LoVo (cell line): Measurements from ENCODE around the gene DENND4B.
"Not testable (repeated sequence)": the region's sequence is repeated elsewhere in the genome, so short reads cannot be mapped to it uniquely, and the experiment has no call there.

Source experiments
- DNase-seq: peaks from one replicate; pipeline ENCODE4 v3.0.0-alpha.2; 2016; ENCODE audit warnings: low spot score

The DENND4B gene

GRCh38 chr1:153928791-153929341 lies 17.7 kb downstream of the DENND4B start:
- DNase-seq: no peak

GRCh38 chr1:153928245-153928644 lies 18.3 kb downstream of the DENND4B start:
- no peak for DNase-seq

- DNase-seq: no peak
Measured at GRCh38 chr1:153926405-153926804, 20.1 kb downstream of the DENND4B start.

GRCh38 chr1:153922972-153923925 lies 23.3 kb downstream of the DENND4B start, which contains the start of gene GATAD2B:
Gene GATAD2B, minus strand, starts transcription at chr1:153922972. Its CDS starts 94,625 bp downstream, at chr1:153828347.
- peak; percentile 99 for DNase-seq

GRCh38 chr1:153922076-153922971 lies 24.2 kb downstream of the DENND4B start:
- DNase-seq: peak; percentile 2

- no peak for DNase-seq
Measured at GRCh38 chr1:153921803-153922075, 24.8 kb downstream of the DENND4B start.

- DNase-seq: no peak
Measured at GRCh38 chr1:153921080-153921802, 25.3 kb downstream of the DENND4B start.

GRCh38 chr1:153919876-153920852 lies 26.4 kb downstream of the DENND4B start:
- no peak for DNase-seq

GRCh38 chr1:153916297-153916696 lies 30.2 kb downstream of the DENND4B start:
- DNase-seq: no peak

- DNase-seq: no peak
Measured at GRCh38 chr1:153912349-153912748, 34.2 kb downstream of the DENND4B start.

GRCh38 chr1:153910560-153910959 lies 36.0 kb downstream of the DENND4B start:
- DNase-seq: not testable (repeated sequence)

- DNase-seq: no peak
Measured at GRCh38 chr1:153908071-153908470, 38.4 kb downstream of the DENND4B start.

GRCh38 chr1:153907134-153907533 lies 39.4 kb downstream of the DENND4B start:
- no peak for DNase-seq

- no peak for DNase-seq
Measured at GRCh38 chr1:153906396-153906795, 40.1 kb downstream of the DENND4B start.

GRCh38 chr1:153905908-153906307 lies 40.6 kb downstream of the DENND4B start:
- not testable (repeated sequence) for DNase-seq

GRCh38 chr1:153903841-153904455 lies 42.6 kb downstream of the DENND4B start:
- no peak for DNase-seq

GRCh38 chr1:153899509-153899908 lies 47.0 kb downstream of the DENND4B start:
- DNase-seq: no peak

- DNase-seq: not testable (repeated sequence)
Measured at GRCh38 chr1:153895866-153896265, 50.7 kb downstream of the DENND4B start.

GRCh38 chr1:153891042-153891441 lies 55.5 kb downstream of the DENND4B start:
- not testable (repeated sequence) for DNase-seq

- DNase-seq: no peak
Measured at GRCh38 chr1:153888533-153888932, 58.0 kb downstream of the DENND4B start.
